ENCODE data around the gene C1orf21.

C1orf21 gene

DNA sequence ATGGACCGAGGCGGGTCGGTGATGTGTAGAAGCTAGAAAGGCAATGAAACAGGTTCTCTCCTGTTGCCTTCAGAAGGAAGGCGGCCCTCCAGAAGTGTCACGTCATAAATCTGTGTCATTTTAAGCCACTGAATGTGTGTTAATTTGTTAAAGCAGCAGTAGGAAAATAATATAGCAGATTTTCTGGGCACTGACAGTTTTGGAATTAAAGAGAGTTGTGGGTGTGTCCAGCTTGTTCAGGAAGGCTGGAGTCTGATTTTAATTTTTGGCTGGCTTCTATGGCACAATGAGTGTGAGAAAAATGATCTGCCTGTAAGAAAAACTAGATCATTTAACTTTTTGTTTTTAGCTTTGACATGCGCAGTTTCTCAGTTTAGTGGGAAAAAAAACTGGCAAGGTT lies 190.5 kb downstream of the C1orf21 start:
- TF ChIP-seq POLR2A (IDR thresholded peaks at IDR 0.05; ENCODE audit: low read depth, low read length): no peak
- no peak for FAIRE-seq
- no peak for DNase-seq (ENCODE audit: insufficient read length, low spot score)

DNA sequence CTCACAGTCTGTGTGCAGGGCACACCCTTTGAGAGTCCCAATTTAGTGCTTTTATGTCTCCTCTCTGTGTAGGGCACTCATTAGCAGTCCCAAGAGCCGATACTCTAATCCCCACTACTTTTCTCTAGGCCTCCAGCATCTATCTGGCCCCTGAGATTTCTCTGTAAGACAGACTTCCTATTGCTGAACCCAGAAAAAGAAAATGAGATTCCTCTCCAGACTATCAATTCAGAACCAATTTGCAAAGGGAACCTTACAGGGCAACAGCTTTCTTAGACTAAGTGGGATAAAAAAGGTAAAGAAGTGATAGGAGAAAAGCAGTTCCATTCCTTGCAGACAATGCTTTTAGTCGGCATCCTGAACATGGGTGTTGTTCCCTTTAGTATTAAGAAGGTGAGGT lies 195.6 kb downstream of the C1orf21 start:
- no peak for TF ChIP-seq POLR2A (IDR thresholded peaks at IDR 0.05; ENCODE audit: low read depth, low read length)
- no peak for FAIRE-seq
- DNase-seq (ENCODE audit: insufficient read length, low spot score): no peak

DNA sequence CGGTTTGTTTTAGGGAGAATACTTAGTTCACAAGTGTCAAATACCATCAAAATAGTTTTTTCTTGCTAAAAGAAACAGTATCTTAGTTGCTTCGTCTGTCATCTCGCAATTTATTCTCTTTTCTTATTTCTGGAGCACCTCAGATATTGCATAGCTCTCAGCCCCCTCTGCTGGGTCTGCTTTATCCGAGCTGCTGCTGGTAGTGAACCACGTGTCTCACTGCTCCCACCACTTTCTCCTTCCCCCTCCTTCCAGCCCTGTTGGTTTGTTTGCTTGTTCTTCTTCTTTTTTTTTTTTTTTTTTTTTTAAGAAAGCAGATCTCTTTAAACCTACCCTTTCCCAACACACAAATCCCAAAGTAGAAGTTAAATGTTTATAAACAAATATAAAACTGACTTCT lies 197.0 kb downstream of the C1orf21 start:
- DNase-seq (ENCODE audit: insufficient read length, low spot score) (no peak), FAIRE-seq (no peak)

DNA sequence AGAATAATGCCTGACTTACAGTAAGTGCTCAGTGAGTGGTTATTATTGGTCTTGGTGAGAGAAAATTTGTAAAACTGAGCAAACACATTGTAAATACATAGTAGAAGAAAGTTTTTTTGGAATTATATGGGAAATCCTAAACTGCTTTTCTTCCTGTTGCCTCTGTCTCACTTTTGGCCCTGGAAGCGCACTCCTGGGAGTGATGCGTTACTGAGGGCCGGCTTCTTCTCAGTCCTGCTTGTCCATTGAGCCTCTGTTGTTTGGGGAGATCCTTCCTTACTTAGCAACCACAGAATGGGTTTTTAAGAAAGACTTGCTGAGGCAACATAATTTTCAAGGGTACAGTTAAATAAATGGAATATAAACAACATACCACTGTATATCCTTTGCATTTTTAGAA lies 201.9 kb downstream of the C1orf21 start:
- FAIRE-seq (no peak), DNase-seq (ENCODE audit: insufficient read length, low spot score) (no peak)
- no peak for TF ChIP-seq POLR2A (IDR thresholded peaks at IDR 0.05; ENCODE audit: low read depth, low read length)

More for the DNA sequence above, 197.0 kb downstream of the C1orf21 start:
- TF ChIP-seq POLR2A (IDR thresholded peaks at IDR 0.05; ENCODE audit: low read depth, low read length): no peak

DNA sequence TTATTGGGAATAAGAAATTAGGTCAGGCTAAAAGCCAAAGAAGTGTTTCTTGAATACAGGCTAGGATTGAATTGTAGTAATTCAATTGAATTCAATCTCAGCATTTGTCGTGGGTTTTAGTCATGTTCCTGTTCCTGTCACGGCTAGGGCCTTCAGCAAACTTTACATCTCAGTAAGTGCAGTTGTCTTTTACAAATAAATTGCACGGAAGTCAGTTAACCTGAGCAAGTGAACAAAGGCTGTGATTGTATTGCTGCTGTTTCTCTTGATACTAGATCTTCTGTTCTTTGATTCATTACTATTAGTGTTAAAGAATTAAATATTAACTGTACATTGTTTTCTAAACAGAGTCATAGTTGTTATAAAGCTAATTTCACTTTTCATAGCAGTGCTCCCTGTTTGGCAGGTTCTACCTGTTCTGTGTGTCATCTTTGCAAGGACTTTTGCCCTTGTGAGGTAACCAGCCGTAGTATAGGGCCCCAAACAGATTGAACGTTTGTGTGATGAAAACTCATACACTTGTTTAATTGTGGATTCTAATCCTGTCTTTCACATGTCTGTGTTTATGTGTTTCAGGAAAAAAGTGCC lies 203.4 kb downstream of the C1orf21 start:
- DNase-seq (ENCODE audit: insufficient read length, low spot score) (no peak), FAIRE-seq (no peak)
- TF ChIP-seq POLR2A (IDR thresholded peaks at IDR 0.05; ENCODE audit: low read depth, low read length): no peak

DNA sequence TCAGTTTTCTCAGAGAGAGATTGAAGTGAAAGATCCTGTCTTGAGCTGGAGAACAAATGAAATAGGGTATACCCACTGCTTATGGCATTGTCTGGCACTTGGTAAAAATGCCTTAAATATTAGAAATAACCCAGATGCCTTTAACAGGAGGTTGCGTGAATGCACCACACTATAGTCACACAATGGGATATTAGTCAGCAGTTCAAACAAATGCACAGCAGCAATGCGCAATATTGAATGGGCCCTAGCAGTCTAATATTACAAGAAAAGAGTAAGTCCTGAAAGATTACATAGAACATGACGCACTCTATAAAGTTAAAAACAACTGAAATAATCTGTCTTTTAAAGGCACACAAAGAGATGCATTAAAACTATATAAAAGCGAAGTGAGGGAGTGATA lies 206.8 kb downstream of the C1orf21 start:
- no peak for TF ChIP-seq POLR2A (IDR thresholded peaks at IDR 0.05; ENCODE audit: low read depth, low read length)
- FAIRE-seq (no peak), DNase-seq (ENCODE audit: insufficient read length, low spot score) (no peak)

DNA sequence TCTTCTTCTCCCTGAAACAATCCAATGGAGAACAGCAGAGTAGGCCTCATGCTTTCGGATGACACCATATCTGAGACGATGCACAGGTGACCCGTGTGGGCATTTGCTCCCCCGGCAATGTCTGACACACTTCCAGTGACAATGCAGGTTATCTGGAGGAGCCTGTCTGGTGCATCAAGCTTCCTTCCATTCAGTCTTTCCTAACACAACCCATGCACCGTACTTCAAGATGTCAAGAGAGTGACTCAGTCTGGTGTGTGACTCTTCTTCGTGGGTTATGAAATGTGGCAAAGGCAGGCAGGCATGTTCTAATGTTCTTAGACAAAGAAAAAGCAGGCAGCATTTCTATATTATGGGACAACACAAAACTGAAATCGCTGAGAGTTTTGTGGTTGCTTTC lies 208.8 kb downstream of the C1orf21 start:
- TF ChIP-seq POLR2A (IDR thresholded peaks at IDR 0.05; ENCODE audit: low read depth, low read length): no peak
- peak; percentile 26 for DNase-seq (ENCODE audit: insufficient read length, low spot score)
- FAIRE-seq: no peak

DNA sequence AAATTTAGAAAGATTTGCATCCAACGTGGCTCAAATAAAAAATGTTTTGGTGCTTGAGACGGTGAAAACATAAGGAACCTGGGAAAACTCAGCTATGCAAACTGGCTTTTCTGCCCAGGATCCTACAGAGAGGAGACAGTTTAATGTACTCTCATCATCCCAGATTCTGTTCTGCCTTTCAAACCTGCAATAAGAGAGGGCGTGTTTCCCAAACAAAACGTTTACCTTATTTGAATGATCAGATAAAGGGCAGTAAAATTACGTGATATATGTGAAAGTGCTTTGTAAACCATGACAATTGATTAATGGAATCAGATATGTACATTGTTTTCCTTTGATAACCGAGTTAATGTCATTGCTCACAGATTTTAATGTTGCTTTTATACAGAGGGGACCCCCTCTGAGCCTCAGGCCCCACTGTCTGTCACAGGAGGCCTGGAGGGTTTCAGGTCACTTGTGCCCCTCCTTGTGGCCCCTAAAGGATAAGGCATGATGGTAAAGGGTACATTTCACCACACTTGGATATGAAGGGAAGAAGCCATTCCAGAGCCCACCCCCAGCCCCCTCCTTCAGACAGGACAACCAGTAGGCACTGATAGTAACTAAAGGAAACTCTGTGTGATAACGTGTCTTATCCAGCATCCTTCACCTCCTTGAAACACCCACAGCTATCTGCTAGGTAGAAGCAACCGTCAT lies 210.3 kb downstream of the C1orf21 start:
- DNase-seq (ENCODE audit: insufficient read length, low spot score): no peak
- FAIRE-seq: no peak

DNA sequence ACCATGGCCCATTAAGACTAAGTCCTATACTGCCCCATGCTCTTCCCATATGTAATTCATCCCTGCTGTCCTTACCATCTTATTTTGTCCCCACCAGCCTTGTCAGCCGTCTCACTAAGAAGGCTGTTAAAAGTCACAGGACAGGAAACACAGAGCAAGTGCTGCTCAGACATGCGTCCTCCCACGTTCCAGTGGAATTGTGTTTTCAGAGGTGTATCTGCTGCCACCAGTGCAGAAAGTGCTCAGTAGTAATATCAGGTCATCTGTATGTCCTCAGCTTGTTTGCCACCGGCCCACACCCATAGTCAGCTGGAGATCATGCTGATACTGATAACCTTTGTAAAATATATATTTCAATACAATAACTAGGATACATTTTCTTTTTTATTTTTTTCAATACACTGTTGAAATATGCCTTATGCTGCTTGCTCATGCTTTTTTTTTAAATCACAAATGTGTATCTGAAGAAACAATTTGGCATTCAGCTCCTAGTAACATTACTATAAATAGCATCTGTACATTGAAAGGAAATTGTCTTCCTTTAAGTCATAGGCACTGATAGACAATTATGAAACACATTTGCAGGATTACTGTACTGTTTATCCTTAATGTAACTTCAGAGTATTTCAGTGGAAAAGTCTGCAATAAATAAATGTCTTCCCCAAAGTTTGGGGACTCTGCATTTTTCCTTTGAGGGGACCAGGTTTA lies 211.0 kb downstream of the C1orf21 start:
- FAIRE-seq (no peak), DNase-seq (ENCODE audit: insufficient read length, low spot score) (no peak)
- no peak for TF ChIP-seq POLR2A (IDR thresholded peaks at IDR 0.05; ENCODE audit: low read depth, low read length)

More for the DNA sequence above, 210.3 kb downstream of the C1orf21 start:
- TF ChIP-seq POLR2A (IDR thresholded peaks at IDR 0.05; ENCODE audit: low read depth, low read length): no peak

DNA sequence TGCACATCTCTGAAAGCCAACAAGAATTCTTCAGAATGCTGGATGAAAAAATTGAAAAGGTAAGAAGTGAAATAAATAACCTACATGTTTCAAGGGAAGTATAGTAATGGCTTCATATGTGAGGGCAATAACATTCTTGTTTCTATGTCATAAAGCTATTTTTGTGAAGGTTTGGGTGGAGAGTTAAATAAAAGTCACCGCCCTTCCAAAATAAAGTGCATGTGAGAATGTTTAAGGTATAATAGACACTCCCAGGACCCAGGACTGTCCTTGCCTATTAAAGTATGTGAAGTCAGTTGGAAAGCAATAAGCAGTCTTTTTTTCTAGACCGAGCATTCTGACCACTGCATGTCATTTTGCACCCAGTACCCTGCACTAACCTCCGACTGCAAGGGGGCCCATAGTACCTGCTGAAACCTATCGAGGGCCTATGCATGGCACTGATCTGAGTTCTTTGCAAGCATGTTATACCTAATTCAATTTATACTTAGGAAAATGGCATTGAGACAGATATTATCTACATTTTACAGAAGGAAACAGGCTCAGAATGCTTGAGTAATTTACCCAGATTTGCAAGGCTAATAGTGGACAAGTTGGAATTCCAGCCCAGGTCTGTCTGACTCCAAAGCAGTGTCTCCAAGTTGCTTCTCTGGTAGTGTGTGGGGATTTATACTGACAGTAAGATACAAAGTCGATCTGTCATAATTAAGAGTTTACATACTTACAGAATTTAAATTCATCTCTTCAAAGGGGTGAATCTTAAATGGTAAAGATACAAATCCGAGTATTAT lies 211.8 kb downstream of the C1orf21 start:
- TF ChIP-seq POLR2A (IDR thresholded peaks at IDR 0.05; ENCODE audit: low read depth, low read length): no peak
- FAIRE-seq: no peak

DNA sequence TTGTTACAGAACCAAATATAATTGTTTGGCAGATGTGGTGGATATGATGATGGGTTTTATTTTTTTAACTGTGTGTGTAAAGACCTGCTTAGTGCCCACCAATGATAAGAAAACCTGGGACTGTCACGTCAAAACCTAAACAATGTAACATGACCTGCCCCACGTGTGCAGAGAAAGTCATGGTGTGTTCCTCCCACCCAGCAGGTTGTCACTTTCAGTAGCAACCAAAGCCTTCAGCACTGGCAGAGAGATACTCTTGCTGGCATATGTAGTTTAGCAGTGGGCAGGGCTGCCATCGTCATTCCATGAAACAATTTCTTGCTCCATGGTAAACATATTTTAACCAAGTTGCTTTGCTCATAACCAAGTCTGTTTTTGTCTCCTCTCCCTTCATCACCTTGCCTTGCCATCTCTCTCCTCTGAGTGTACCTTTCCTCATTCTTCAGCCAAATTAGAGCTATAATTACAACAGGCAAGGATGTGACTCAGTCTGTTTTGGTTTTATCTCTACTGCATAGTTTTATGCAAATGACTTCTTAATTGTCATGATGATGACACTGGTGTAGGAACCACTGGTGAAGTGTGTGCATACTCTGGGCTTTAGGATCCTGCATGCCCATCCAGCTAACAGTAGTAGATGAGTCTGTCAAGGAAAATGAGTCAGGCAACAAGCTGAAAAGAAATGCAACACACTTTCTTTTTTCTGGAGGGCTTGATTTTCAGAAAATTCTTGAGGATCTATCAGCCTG lies 217.5 kb downstream of the C1orf21 start:
- TF ChIP-seq POLR2A (IDR thresholded peaks at IDR 0.05; ENCODE audit: low read depth, low read length): no peak
- FAIRE-seq (no peak), DNase-seq (ENCODE audit: insufficient read length, low spot score) (no peak)

More for the DNA sequence above, 211.8 kb downstream of the C1orf21 start:
- DNase-seq (ENCODE audit: insufficient read length, low spot score): no peak

DNA sequence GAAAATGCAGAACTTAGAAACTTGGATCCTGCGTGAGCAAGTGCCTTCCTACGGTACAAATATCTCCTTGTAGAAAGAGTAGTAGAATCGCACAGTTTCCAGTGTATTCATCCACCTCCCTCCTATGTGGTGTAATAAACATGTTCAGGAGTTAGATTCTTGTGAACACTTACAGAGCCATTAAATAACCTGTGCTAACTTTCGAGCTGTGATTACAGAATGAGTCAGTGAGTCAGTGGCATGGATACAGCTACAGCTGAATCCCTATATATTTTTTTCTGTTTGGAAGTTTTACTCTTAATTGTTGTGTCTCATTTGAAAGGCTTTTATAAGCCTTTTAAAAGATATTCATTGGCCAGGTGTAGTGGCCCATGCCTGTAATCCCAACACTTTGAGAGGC lies 219.1 kb downstream of the C1orf21 start:
- DNase-seq (ENCODE audit: insufficient read length, low spot score) (no peak), FAIRE-seq (no peak)
- no peak for TF ChIP-seq POLR2A (IDR thresholded peaks at IDR 0.05; ENCODE audit: low read depth, low read length)

DNA sequence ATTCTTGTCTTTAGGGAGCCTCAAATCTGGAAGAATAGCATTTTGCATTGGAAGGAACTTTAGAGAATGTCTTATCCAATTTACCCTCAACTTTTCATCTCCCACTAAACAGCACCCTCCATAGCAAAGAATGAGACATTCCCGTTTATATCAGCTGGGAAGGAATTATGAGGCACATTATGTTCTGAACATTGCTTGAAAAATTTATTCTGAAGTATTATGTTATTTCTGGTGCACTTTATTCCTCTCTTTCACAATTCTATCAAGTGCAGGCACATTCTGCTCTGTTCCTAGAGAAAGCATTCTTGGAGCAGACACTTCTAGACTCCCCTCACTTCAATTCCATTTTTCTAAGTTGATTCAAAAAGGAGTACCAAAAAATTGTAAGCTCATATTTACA lies 220.0 kb downstream of the C1orf21 start:
- no peak for DNase-seq (ENCODE audit: insufficient read length, low spot score)
- no peak for FAIRE-seq
- no peak for TF ChIP-seq POLR2A (IDR thresholded peaks at IDR 0.05; ENCODE audit: low read depth, low read length)
